ENCODE results near the gene ENAM. TPM values are rescaled to one million over a fixed set of nuclear protein-coding genes. Genes with fewer than 3 reads are reported as not detected.

Gene ENAM, protein sequence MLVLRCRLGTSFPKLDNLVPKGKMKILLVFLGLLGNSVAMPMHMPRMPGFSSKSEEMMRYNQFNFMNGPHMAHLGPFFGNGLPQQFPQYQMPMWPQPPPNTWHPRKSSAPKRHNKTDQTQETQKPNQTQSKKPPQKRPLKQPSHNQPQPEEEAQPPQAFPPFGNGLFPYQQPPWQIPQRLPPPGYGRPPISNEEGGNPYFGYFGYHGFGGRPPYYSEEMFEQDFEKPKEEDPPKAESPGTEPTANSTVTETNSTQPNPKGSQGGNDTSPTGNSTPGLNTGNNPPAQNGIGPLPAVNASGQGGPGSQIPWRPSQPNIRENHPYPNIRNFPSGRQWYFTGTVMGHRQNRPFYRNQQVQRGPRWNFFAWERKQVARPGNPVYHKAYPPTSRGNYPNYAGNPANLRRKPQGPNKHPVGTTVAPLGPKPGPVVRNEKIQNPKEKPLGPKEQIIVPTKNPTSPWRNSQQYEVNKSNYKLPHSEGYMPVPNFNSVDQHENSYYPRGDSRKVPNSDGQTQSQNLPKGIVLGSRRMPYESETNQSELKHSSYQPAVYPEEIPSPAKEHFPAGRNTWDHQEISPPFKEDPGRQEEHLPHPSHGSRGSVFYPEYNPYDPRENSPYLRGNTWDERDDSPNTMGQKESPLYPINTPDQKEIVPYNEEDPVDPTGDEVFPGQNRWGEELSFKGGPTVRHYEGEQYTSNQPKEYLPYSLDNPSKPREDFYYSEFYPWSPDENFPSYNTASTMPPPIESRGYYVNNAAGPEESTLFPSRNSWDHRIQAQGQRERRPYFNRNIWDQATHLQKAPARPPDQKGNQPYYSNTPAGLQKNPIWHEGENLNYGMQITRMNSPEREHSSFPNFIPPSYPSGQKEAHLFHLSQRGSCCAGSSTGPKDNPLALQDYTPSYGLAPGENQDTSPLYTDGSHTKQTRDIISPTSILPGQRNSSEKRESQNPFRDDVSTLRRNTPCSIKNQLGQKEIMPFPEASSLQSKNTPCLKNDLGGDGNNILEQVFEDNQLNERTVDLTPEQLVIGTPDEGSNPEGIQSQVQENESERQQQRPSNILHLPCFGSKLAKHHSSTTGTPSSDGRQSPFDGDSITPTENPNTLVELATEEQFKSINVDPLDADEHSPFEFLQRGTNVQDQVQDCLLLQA
- 3.3 TPM in 2 replicates for total RNA-seq

DNA sequence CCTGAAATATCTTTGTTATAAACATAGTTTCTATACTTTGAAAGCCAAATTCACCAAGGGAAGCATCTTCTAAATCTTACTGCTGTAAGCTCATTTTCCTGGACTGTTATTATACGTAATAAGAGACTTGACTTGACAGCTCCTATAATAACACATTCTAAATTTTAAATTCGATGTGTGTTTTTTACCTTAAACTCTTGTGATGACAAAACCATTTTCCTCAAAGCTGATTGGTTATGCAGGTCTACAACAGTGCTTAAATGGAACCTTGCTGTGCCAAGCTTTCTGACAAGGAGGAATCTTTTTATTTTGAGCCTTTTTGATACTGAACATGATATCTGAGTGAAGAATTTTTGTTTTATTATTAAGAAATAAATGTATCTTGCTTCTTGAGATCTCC, at the start of gene ENAM:
ENAM (plus strand) TSS at position 301 of the 400 bp plus-strand sequence. CDS start 757 bp downstream, outside the sequence.
- DNase-seq (ENCODE audit: low read depth): no peak

DNA sequence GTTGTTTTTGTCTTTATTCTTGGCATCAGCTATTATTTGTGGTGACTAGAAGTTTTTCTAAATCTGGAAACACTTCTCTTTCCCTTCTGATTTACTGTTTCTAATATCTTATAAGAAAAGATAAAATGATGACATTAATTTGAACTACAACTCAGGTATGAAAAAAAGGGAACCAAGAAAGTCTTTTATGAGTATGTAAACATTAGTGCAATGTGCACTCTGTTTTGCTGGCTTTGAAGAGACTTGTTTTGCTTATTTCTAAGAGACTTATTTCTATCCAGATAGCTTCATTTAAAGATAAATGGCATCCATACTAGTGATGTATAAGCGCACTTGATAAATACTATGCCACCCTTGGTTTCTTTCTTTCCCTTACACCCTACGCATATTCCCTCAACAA, 46.6 kb upstream of the ENAM start:
- DNase-seq (ENCODE audit: low read depth): no peak

DNA sequence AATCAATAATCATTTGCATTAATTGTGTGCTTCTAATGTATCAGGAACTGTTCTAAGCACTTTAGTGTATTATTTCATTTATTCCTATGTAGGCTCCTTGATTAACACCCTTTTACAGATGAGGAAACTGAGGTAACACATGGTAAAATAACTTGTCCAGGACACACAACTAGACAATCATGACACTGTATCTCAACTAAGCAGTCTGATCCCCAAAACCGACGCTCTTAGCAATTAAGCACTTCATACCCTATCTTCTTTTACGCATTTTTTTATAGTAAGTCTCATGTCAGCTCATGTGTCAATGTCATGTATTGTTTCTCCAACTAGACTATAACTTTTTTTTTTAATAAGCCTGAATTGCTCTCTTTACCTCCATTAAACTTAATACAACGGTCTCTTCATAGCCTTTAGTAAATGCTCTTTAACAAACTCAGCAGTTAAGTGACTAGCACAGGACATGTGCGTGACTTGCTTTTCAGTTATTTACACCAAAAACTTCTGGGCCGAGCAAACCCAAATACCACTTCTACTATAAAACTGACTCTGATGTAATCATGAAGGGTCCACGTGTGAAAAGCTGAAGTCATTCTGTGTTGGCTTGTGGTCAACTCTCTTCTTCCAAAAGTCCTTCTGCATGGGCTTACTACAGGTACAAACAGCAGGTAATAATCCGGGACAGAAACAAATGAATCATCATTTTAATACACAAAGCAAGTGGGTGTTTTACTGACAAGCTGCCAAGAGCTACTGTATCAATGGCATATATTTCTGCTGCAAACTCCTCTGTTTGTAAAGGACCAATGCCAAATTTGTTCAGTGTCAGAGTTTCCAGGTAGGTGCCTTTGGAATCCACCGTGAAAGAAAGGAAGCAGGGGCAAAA, 44.4 kb upstream of the ENAM start:
- peak; percentile 83 for DNase-seq (ENCODE audit: low read depth)

DNA sequence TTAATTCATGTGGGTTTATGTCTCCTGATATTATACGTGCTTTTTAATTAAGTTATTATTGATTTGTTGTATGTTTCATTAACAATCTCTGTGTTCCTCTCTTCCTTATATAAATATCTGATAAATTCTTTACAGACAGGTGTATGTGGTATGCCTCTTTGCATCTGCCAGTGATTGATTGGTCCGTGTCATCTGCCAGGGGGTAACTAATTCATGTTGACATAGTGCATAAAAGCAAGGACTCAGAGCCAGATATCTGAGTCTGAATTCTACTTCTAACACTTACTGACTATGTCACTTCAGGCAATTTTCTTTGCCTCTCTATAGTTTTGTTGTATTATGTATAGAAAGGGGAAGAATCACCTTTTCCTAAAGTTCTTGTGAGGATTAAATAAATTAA, 41.7 kb upstream of the ENAM start:
- DNase-seq (ENCODE audit: low read depth): no peak

DNA sequence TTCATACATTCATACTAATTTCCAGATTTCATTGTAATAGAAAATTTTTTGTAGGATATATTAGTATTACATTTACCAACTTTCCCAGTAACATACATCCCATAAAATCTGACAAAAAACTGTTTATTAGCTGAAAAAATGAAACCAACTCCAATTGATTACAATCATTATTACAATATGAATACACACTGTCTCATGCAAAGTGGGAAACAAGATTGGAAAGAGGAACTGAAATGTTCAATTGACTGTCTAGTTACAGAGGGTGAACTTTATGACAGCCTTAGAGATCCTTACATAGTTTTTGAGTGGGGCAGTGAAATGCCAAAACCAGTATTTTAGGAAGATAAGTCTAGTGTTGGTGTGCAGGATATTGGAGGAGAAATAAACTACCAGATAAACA, 38.8 kb upstream of the ENAM start:
- no peak for DNase-seq (ENCODE audit: low read depth)

DNA sequence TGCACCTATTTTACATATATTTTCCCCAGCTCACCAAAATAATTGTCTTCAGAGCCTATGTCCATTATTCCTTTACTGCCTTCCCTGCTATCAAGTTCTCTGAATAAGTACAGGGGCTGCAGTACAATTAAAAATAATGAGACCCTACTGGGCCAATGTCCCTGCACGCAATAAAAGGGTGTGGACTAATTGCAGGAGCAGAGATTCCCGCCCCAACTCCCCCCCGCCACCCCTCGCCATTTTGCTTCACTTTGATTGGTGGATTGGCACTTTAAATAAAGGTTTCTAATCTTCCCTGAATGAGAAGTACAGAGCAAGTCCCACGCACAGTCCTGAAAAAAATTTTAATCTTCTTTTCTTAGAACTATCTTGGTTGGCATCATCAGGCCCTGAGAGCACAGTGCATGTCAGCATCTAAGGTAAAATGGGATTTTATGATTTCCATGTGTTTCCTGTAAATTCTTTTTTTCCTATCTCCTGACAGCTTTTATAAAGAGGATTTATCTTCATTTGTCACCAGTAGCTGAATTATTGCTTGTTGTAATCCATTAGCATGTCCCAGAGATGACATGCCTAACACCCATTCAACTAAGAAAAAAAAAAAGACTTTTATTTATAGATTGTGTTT, 36.5 kb upstream of the ENAM start, which contains the start of gene AMBN:
AMBN (plus strand) TSS at position 302 of the 628 bp plus-strand sequence; CDS start at position 405, 103 bp downstream.
- no peak for DNase-seq (ENCODE audit: low read depth)

DNA sequence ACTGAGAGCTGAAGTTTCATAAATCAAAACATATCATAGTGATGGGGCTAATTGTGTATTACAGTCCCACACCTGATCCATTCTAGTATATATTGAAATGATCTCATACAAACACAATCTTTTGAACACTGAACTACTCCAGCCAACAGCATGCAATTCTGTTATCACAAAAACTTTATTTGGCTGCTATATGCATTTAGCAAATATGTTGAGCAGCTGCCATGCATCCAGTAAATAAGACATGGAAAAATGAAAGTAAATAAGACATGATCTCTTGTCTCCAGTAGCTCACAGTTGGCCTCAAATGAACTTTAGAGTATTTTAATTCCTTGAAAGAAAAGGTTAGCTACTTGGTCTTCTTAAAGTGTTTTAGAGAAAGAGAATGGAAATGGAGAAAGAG, 34.3 kb upstream of the ENAM start:
- DNase-seq (ENCODE audit: low read depth): no peak

DNA sequence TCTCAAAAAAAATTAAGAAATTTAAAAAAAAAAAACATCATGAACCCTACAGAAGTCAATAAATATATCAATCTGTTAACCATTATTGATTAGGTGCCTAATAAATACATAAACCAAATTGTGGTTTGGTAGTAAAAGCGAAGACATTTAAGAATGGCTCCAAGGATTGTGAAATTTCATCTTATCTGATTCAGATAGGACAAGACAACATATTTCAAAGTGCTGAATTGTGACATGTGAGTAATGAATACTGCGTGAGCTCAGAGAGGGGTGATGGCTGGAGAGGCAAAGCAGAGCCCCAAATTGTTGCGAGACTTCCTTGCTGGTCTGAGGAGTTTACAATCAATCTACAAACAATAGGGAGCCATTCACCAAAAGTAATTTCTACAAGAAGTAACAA, 28.2 kb upstream of the ENAM start:
- DNase-seq (ENCODE audit: low read depth): no peak

DNA sequence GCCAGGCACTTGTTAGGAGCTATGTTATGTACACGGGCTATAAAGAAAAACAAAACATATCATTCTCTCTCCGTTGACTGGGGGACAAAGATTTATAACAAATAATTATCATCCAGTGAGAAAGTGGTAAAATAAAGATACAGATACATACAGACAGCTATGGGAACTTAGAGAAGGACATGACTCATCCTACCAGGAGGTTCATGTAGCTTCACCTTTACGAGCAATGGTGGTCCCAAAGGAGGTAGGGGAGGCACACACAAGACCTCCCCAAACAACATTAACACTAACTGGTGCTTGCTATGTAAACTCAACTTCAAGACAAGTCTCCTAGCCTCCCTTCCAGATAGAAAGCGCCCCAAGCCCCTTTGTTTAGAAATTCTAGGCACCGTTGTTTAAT, 27.6 kb upstream of the ENAM start:
- DNase-seq (ENCODE audit: low read depth): no peak

DNA sequence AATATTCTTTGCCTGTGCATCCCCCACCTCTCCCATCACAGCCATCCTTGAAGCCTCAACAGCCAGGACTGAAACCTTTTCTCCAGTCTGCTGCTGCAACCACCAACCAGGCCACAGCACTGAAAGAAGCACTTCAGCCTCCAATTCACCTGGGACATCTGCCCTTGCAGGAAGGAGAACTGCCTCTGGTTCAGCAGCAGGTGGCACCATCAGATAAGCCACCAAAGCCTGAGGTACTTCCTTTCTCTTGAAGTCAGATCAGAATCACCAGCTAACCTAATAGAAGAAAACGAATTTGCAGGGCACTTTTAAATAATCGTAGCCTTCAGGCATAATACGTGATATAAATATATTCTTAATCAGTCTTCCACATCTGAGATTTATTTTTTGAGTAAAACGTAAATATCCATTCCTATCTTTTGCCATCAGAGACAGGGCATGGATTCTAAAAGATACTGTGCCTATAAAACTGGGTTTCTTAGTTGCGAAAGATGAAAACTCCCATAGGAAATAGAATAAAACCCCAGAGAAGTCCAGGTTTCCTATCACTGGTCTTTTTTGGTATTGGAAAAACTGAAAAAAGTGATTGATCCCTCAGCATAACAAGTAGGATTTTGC, 27.0 kb upstream of the ENAM start:
- DNase-seq (ENCODE audit: low read depth): peak; percentile 78

DNA sequence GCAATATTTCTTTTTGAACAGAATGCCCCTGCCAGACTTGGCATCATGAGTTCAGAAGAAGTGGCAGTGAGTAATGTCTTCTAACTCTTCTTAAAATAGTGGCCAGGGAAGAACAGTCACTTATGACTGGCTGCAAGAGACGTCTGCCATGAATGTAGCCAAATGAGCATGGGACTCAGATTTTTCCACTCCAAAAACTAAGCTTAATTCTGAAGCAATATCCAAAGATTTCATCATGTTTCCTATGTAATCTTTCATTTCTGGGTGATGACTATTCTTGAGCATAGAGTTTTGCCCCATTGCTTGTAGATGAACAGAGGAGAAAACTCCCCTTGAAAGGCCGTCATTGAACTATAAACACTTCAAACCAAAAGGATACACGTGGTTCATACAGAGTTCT, 24.7 kb upstream of the ENAM start:
- DNase-seq (ENCODE audit: low read depth): no peak

DNA sequence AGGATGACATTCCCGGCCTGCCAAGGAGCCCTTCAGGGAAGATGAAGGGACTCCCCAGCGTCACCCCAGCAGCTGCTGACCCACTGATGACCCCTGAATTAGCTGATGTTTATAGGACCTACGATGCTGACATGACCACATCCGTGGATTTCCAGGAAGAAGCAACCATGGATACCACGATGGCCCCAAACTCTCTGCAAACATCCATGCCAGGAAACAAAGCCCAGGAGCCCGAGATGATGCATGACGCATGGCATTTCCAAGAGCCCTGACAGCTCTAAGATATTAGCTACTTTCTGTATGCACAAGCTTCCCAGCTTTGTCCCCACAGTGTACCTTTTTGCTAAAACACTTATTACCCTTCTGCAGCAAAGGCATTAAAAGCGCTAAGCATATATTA, 22.1 kb upstream of the ENAM start:
- DNase-seq (ENCODE audit: low read depth): no peak

DNA sequence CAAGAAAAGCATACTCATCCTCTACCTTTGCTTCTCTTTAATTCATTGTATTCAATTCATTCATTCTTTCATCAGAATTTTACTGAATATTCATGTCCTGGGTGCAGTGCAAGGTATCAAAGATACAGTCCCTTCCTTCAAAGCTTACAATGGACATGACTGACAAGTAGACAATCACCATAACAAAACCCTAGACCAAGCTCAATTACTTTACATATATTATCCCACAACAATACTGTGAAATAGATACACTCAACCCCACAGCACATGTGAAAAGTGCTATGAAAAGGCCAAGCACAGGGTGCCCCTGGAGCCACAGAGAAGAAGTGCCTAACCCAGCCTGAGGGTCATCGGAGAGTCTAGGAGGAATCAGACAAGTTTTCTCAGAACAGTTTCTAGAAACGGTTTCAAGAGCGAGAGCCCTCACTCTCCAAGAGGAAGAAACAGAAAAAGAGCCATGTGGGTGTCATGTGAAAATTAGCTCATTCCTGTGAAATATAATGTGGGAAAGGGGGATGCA, 21.1 kb upstream of the ENAM start:
- DNase-seq (ENCODE audit: low read depth): no peak

DNA sequence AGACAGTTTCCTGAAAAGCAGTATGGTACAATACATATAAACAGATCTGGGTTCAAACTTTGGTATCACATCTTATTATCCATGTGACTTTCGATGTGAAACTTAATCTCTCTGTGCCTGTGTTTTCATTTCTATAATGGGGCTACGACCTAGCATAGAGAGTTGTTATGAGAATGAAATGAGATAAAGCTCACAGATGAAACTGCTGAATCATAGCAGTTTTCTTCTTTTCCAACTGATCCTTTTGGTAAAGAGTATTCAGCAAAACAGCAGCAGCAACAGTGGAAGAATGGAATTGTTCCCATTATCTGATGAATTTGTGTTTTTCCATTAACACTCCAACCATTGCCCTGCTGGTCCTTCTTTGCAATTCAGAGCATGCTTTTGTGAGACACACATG, 20.2 kb upstream of the ENAM start:
- DNase-seq (ENCODE audit: low read depth): no peak

DNA sequence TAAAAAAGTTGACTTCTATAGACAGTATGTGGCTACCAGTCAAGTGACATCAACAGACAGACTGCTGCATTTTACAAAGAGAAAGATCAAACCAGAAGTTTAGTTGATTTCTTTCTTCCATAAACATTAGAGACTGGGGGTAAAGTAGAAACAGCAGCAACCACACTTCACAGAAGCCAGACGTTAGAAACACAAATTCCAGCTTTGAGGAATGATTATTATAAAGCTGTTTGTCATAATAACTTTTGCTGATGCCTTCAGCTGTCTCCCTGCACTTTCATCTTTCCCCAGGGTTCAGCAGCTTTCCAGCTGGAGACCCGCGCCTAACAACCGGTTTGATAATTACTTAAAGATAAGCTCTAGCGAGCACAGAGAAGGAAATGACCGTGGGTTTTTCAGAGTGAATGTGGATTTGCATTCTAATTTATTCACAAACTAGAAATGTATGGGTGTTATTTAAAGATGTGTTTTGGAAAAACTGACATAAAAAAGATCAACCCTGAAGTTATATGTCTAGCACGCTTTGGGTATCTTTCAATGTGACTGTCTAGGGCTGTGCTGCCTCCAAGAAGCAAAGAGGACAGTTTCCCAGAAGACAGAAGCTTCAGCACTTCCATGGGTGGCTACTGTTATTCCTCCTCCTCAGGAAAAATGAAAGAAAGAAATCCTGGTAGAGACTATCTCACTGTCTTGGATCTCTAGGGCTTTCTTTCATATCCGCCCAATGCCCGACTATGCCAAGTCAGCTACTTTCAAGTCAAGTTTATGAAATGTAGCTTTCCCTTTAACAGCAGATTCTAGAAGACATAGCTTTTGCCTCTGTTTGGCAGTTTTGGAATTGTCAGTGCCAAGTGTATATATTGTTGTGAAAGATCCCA, 15.0 kb upstream of the ENAM start:
- DNase-seq (ENCODE audit: low read depth): peak; percentile 45

DNA sequence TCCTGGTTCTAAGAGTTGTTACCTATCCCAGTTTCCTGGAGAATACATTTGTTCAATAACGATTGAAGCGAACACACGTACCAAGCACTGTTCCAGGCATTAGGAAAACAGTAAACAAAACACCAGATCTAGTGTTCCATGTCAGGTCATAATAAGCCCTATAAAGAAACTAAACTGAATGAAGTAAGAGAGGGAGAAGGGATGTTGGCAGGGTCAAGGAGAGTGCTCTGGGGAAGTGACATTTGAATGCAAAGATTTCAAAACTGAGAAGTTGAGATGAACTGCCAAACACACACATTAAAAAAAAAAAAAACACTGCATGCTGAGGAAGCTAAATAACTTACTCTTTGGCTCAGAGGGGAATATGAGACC, 14.4 kb upstream of the ENAM start:
- DNase-seq (ENCODE audit: low read depth): no peak

DNA sequence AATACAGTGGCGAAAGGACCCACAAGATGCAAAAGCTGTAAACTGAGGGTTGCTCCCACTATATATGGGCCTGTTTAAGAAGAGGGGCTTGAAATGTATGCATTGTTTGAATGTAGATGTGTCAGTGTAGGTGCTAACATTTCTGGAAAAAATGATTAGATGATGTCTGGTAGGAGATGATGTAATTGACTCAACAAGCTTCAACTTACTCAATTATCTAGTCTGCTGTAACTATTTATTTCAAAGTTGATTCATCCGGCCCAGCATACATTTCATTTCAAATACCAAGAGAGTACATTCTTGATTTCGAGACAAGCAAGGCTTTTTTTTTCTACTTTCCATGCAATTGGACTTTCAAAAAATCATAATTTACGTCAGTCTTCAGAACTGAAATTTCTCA, 9.3 kb upstream of the ENAM start:
- DNase-seq (ENCODE audit: low read depth): no peak

DNA sequence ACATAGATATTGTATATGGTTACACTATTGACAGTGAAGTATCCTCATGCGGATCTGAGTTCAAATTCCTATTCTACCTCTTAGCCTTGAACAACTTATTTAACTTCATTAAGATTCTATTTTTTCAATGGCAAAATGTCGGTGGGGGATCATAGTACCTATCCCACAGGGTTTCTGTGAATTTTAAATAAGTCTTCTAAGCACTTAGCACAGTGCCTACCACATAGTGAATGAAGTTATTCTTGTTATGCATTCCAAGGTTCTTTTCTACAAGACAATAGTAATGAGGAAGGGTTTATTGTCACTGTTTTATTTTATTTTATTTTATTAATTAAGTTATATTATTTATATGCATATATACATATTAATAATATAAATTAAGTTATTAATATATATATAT, 8.8 kb upstream of the ENAM start:
- no peak for DNase-seq (ENCODE audit: low read depth)

DNA sequence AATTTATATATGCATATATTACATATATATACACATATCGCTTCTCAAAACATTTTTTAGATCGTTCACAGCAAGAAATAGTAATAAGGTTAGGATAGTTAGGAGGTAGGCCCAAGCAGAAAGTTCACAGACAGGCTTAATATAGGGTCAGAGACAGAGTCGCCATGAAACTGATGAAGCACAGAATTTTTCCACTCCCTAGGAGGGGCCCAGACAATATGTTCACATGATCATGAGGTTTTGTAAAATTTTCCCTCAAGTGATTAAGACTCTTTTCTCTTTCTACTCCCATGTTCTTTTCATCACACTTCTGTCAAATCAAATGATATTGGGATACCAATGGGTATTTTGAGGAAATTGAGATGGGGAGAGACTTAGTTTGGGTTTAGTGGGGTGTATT, 5.2 kb upstream of the ENAM start:
- no peak for DNase-seq (ENCODE audit: low read depth)
